ENCODE data around the gene NUP210L.

DNA sequence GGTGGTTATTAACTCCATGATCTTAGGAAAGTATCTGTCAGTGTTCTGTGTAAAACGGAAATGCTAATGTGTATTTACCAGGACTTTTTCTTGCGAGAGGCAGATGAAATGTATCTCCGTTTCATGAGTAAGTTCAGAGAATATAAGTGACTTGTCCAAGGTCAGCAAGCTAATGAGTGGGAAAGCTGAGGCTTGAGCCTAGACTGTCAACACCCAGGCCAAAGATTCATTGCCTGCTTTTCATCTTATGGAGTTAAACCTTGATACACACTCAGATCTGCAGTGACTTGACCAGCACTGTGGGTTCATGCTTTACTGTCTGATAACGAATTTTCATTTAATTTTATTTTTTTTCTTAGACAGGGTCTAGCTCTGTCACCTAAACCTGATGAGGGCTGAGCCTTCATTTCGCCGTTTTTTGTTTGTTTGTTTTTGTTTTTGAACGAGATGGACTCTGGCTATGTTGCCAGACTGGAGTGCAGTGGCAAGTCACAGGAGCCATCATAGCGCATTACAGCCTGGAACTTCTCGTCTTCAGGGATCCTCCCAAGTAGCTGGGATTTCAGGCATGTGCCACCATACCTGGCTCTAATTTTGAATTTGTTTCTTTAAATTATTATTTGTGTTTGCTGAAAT, 176.5 kb downstream of the NUP210L start:
- TF ChIP-seq POLR2A (IDR thresholded peaks at IDR 0.05): no peak
- TF ChIP-seq, protein P1, sequence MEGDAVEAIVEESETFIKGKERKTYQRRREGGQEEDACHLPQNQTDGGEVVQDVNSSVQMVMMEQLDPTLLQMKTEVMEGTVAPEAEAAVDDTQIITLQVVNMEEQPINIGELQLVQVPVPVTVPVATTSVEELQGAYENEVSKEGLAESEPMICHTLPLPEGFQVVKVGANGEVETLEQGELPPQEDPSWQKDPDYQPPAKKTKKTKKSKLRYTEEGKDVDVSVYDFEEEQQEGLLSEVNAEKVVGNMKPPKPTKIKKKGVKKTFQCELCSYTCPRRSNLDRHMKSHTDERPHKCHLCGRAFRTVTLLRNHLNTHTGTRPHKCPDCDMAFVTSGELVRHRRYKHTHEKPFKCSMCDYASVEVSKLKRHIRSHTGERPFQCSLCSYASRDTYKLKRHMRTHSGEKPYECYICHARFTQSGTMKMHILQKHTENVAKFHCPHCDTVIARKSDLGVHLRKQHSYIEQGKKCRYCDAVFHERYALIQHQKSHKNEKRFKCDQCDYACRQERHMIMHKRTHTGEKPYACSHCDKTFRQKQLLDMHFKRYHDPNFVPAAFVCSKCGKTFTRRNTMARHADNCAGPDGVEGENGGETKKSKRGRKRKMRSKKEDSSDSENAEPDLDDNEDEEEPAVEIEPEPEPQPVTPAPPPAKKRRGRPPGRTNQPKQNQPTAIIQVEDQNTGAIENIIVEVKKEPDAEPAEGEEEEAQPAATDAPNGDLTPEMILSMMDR (IDR thresholded peaks at IDR 0.05): no peak

Measured in lower leg skin (tissue), 3 donors.